ENCODE measurements around the gene NTF3. TPM values are rescaled to one million over a fixed set of nuclear protein-coding genes. Genes with fewer than 3 reads are reported as not detected.

Gene NTF3
- total RNA-seq, 4 donors from 2014 or later: 0.18 to 0.23 TPM; not detected in 2

DNA sequence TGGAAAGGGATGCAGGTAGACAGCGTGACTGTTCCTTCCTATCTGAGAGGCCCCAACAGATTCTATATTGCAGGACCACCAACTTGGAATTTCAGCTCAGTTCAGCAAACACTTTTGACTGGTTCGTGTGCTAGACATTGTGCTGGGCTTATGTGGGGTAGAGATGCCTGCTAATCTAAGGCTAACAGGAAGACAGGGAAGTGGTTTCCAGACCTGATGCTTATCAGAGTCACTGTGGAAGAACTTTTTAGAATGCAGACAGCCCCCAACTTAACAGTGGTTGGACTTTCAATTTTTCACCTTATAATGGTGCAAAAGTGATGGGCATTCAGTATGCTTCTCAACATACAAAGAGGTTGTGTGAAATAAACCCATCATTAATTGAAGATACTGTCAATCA, 32.2 kb downstream of the NTF3 start:
- H3K36me3 ChIP-seq: no peaks in the 10 kb centered on the region
- no peaks in the 10 kb centered on the region for H3K4me1 ChIP-seq
- no peaks in the 10 kb centered on the region for H3K9me3 ChIP-seq
- in situ Hi-C loops (cut with MboI; ENCODE audit: low sequenced_read_pairs in 4 of 4) (no loop called here), intact Hi-C loops (cut with DNase I; ENCODE audit: low total_unique reads) (no loop called here)
- no peak overlapping the region for H3K4me3 ChIP-seq
- H3K27me3 ChIP-seq: no peaks in the 10 kb centered on the region
- ATAC-seq (no peak), DNase-seq (no peak)
- no peak overlapping the region for H3K27ac ChIP-seq
- TF ChIP-seq POLR2A (IDR thresholded peaks at IDR 0.05) (no peak), CTCF (IDR thresholded peaks at IDR 0.05 in 4 of 5, conservative IDR thresholded peaks at IDR 0.05 in 1 of 5) (no peak)

DNA sequence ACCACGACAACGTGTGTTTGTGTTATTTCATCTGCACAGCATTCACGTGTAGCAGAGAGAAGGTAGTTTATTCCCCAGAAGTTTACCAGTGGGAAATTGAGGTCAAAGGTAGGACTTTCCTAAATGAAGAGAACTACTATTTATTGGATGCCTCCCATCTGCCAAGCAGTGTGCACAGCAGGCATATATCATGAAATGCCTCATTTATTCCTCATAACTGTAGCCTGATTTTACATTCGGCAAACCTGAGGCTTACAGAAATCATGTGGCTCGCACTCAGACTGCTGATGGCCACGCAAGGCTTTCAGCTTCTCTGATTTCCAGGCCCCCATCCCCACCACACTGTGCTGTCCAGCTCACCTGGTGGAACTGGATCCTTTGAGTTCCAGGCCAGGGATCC, 33.5 kb downstream of the NTF3 start:
- Histone ChIP-seq H3K36me3 (no peaks in the 10 kb centered on the region), H3K9me3 (no peaks in the 10 kb centered on the region), H3K27ac (no peak overlapping the region), H3K4me1 (no peaks in the 10 kb centered on the region), H3K4me3 (no peak overlapping the region), H3K27me3 (no peaks in the 10 kb centered on the region)
- ATAC-seq (no peak), DNase-seq (no peak)
- in situ Hi-C loops (cut with MboI; ENCODE audit: low sequenced_read_pairs in 4 of 4) (no loop called here), intact Hi-C loops (cut with DNase I; ENCODE audit: low total_unique reads) (no loop called here)
- no peak for TF ChIP-seq POLR2A (IDR thresholded peaks at IDR 0.05)
- TF ChIP-seq CTCF (IDR thresholded peaks at IDR 0.05 in 4 of 5, conservative IDR thresholded peaks at IDR 0.05 in 1 of 5): no peak

DNA sequence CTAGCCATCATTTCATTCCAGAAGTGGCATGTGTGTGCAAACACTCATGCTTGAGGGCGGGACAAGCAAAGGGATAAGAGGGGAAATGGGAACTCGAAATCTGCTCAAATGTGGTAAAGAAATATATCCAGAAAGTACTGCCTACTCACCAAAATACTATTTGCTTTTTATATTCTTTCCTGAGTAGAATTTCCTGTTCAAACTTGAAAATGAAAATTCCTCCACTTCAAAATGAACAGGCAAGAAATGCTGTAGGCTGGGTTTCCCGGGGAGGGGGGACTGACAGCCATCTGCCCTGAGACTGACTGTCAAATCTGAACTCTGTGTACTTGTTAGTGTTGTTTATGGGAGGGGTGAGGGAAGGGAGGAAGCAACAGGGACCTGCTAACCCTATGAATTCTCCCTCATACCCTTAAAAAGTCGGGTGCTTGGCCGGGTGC, 34.6 kb downstream of the NTF3 start:
- in situ Hi-C loops (cut with MboI; ENCODE audit: low sequenced_read_pairs in 4 of 4) (no loop called here), intact Hi-C loops (cut with DNase I; ENCODE audit: low total_unique reads) (no loop called here)
- TF ChIP-seq CTCF (IDR thresholded peaks at IDR 0.05 in 4 of 5, conservative IDR thresholded peaks at IDR 0.05 in 1 of 5) (no peak), POLR2A (IDR thresholded peaks at IDR 0.05) (no peak)

DNA sequence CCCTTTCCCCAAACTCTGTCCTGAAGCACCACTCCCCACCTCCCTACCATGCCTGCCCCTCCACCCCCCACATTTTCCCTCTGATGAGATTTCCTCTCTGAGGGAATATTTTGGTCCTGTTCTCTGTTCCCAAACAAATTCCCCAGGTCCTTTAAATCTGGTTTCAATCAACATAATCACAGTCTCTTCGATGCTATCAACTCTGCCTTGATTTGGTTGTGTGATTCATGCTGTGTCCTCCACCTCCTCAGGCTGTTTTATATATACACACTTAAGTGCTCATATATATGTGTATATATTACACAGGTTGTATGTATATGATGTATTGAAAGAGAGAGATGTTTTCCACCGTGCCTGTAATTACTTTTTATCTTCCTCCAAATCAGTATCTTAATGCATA, 36.0 kb downstream of the NTF3 start:
- Histone ChIP-seq H3K36me3 (no peaks in the 10 kb centered on the region), H3K27me3 (no peaks in the 10 kb centered on the region), H3K27ac (no peak overlapping the region), H3K4me1 (no peaks in the 10 kb centered on the region), H3K9me3 (no peaks in the 10 kb centered on the region), H3K4me3 (no peak overlapping the region)
- intact Hi-C loops (cut with DNase I; ENCODE audit: low total_unique reads) (no loop called here), in situ Hi-C loops (cut with MboI; ENCODE audit: low sequenced_read_pairs in 4 of 4) (no loop called here)
- TF ChIP-seq POLR2A (IDR thresholded peaks at IDR 0.05) (no peak), CTCF (IDR thresholded peaks at IDR 0.05 in 4 of 5, conservative IDR thresholded peaks at IDR 0.05 in 1 of 5) (no peak)
- ATAC-seq: no peak
- no peak for DNase-seq

More for the DNA sequence above, 34.6 kb downstream of the NTF3 start:
- ATAC-seq (no peak), DNase-seq (no peak)
- Histone ChIP-seq H3K4me1 (no peaks in the 10 kb centered on the region), H3K9me3 (no peaks in the 10 kb centered on the region), H3K27ac (no peak overlapping the region), H3K36me3 (no peaks in the 10 kb centered on the region), H3K27me3 (no peaks in the 10 kb centered on the region), H3K4me3 (no peak overlapping the region)

GRCh38 chr12:5470221-5470620, 38.3 kb downstream of the NTF3 start:
- no peak overlapping the region for H3K27ac ChIP-seq
- TF ChIP-seq CTCF (IDR thresholded peaks at IDR 0.05 in 4 of 5, conservative IDR thresholded peaks at IDR 0.05 in 1 of 5): no peak
- TF ChIP-seq POLR2A (IDR thresholded peaks at IDR 0.05): no peak
- H3K36me3 ChIP-seq: no peaks in the 10 kb centered on the region
- in situ Hi-C loops (cut with MboI; ENCODE audit: low sequenced_read_pairs in 4 of 4) (no loop called here), intact Hi-C loops (cut with DNase I; ENCODE audit: low total_unique reads) (no loop called here)
- no peak overlapping the region for H3K4me3 ChIP-seq
- no peaks in the 10 kb centered on the region for H3K9me3 ChIP-seq
- DNase-seq (no peak), ATAC-seq (no peak)
- H3K27me3 ChIP-seq: no peaks in the 10 kb centered on the region
- no peaks in the 10 kb centered on the region for H3K4me1 ChIP-seq

All from gastrocnemius medialis (tissue), 4 donors.